GM12878 (cell line): ENCODE data around the gene B3GNT8. TPM values are rescaled to one million over a fixed set of nuclear protein-coding genes. Genes with fewer than 3 reads are reported as not detected.

ENCODE experiments used
- ATAC-seq: fragments of 200-7000 bp; cut with Tn5 transposase; 3 replicates; pipeline ENCODE4 v1.9.1; 2020; ENCODE audit warnings: mild to moderate bottlenecking, moderate library complexity
- BruUV-seq: library from RNA; stranded (reverse); fragments of 400-500 nt; replicated peaks from 2 replicates; lab custom pipeline; 2021; lab: Mats Ljungman, UMichigan
- CTCF ChIA-PET: fragments of 300-600 bp; sonication (Branson Sonifier 250); formaldehyde crosslinking; extraction: SDS; loops from one replicate; lab custom pipeline; 2021; ENCODE audit warnings: inconsistent platforms; lab: Yijun Ruan, JAX
- POLR2A ChIA-PET: fragments of 350-600 bp; formaldehyde crosslinking; extraction: SDS; loops from one replicate; lab custom pipeline; 2021; ENCODE audit warnings: inconsistent platforms; lab: Charles Lee
- RAD21 ChIA-PET: fragments of 300-600 bp; sonication (Branson Sonifier 250); formaldehyde crosslinking; loops from one replicate; lab custom pipeline; 2023; ENCODE audit warnings: antibody characterized with exemption; ENCODE audit not compliant: unreplicated experiment; lab: Charles Lee
- SMC1A ChIA-PET: fragments of 300-600 bp; sonication (Branson Sonifier 250); formaldehyde crosslinking; loops from one replicate; lab custom pipeline; 2023; ENCODE audit not compliant: unreplicated experiment, uncharacterized antibody; lab: Charles Lee
- DNase-seq: peaks from one replicate; pipeline ENCODE4 v3.0.0-alpha.2; 2011; ENCODE audit warnings: low read depth, low spot score
- FAIRE-seq: peaks from 3 replicates; lab custom pipeline; 2011; peaks lifted over from hg19 to GRCh38; lab: Jason Lieb, UNC
- H2AFZ ChIP-seq: 2 replicates; pipeline ENCODE4 v1.6.0; 2011; ENCODE audit warnings: low read depth, low read length, control low read depth; ENCODE audit not compliant: control insufficient read depth
- H3K27ac ChIP-seq: 2 replicates; pipeline ENCODE4 v1.5.1; 2011; ENCODE audit warnings: control low read depth; ENCODE audit not compliant: control insufficient read depth, insufficient read depth
- H3K27me3 ChIP-seq, 2 experiments: replicated peaks in 1 of 2; 2 replicates each; pipeline versions ENCODE4 v1.6.0 to v1.6.1; 2011; ENCODE audit warnings: low read length in 1 of 2; ENCODE audit not compliant: control insufficient read depth in 2 of 2, insufficient read depth in 2 of 2
- H3K36me3 ChIP-seq, 2 experiments: 2 replicates each; pipeline ENCODE4 v1.5.1; 2011; ENCODE audit warnings: low read length in 1 of 2; ENCODE audit not compliant: control insufficient read depth in 2 of 2, insufficient read depth in 2 of 2
- H3K4me1 ChIP-seq: 2 replicates; pipeline ENCODE4 v1.6.1; 2011; ENCODE audit warnings: mild to moderate bottlenecking, low read length, moderate library complexity, mixed read lengths; ENCODE audit not compliant: control insufficient read depth, insufficient read depth
- H3K4me2 ChIP-seq: 2 replicates; pipeline ENCODE4 v1.6.0; 2011; ENCODE audit warnings: control low read depth; ENCODE audit not compliant: control insufficient read depth, insufficient read depth
- H3K4me3 ChIP-seq: fragments of 200-600 bp; sonication (generic); 2 replicates; pipeline ENCODE4 v1.5.1; 2016
- H3K79me2 ChIP-seq: 2 replicates; pipeline ENCODE4 v1.6.0; 2011; ENCODE audit warnings: low read length; ENCODE audit not compliant: control insufficient read depth, insufficient read depth
- H3K9ac ChIP-seq: 2 replicates; pipeline ENCODE4 v1.8.0; 2011; ENCODE audit warnings: low read length, control low read depth, mixed read lengths; ENCODE audit not compliant: control insufficient read depth, insufficient read depth
- H3K9me3 ChIP-seq: replicated peaks from 3 replicates; pipeline ENCODE4 v1.5.1; 2011; ENCODE audit warnings: mild to moderate bottlenecking, low read length; ENCODE audit not compliant: control insufficient read depth, insufficient read depth
- H4K20me1 ChIP-seq: 2 replicates; pipeline ENCODE4 v1.6.0; 2011; ENCODE audit not compliant: control insufficient read depth, insufficient read depth
- GATAD2B ChIP-seq: fragments of 450-650 bp; conservative IDR thresholded peaks from 2 replicates; pipeline ENCODE4 v1.6.1; 2017; ENCODE audit warnings: low read depth, mild to moderate bottlenecking, moderate library complexity
- NFYA ChIP-seq: IDR thresholded peaks from 2 replicates; pipeline ENCODE4 v1.6.1; 2011; ENCODE audit warnings: low read depth, mild to moderate bottlenecking, low read length, improper control_type of control experiment, borderline replicate concordance
- RAD21 ChIP-seq: IDR thresholded peaks from 2 replicates; pipeline ENCODE4 v1.6.1; 2011; ENCODE audit warnings: mild to moderate bottlenecking, low read depth, low read length, moderate library complexity; ENCODE audit not compliant: insufficient read depth
- ZBTB4 ChIP-seq: fragments of 450-650 bp; formaldehyde crosslinking; IDR thresholded peaks from 2 replicates; pipeline ENCODE4 v1.4.0; 2022; ENCODE audit warnings: mild to moderate bottlenecking, moderate library complexity
- WGBS: methylation state at CpG from one replicate; pipeline ENCODE4 v1.1.6; 2016; ENCODE audit warnings: low lambda C conversion rate; ENCODE audit not compliant: insufficient replicate concordance, insufficient coverage; ENCODE audit errors: missing lambda C conversion rate; 5-methylcytosine and 5-hydroxymethylcytosine counted together
- in situ Hi-C: fragments of 300-500 bp; cut with MboI; formaldehyde crosslinking; loops from 9 replicates; pipeline ENCODE4 v1.14.3; 2018; ENCODE audit warnings: mixed read lengths
- intact Hi-C: fragments of 100-400 bp; cut with micrococcal nuclease; formaldehyde crosslinking; loops from one replicate; pipeline ENCODE4 v1.14.2; 2022; ENCODE audit not compliant: unreplicated experiment
- polyA plus RNA-seq, 11 experiments: library from polyadenylated mRNA; depleted of rRNA in 4 of 11; unstranded in 6 of 11; stranded (reverse) in 5 of 11; fragments of >200 nt; fragmentation: Nextera tagmentation in 4 of 11; fragmentation: Illumina TruSeq in 1 of 11; extraction: Ambion mirVana in 4 of 11; extraction: Trizol in 1 of 11; gene quantifications; 1 replicate in 1 of 11; 2 replicates in 10 of 11; pipeline versions ENCODE4 v1.2.1 to v1.2.3, GENCODE V29; 2011 to 2016; ENCODE audit warnings: inconsistent platforms in 2 of 11, missing spikeins in 2 of 11, low read depth in 1 of 11
- total RNA-seq, 4 experiments: library from RNA; depleted of rRNA in 3 of 4; stranded (reverse); fragments of >200 nt in 3 of 4; fragmentation: Illumina TruSeq in 1 of 4; extraction: Trizol in 1 of 4; gene quantifications; 2 replicates each; pipeline versions ENCODE4 v1.2.1 to v1.2.3, GENCODE V29; 2013 to 2021
- TF ChIP-seq, protein P1 (sequence below), 3 experiments: IDR thresholded peaks in 2 of 3; conservative IDR thresholded peaks in 1 of 3; 2 replicates each; pipeline ENCODE4 v1.5.1; 2011; ENCODE audit warnings: low read depth in 3 of 3, low read length in 3 of 3, mild to moderate bottlenecking in 3 of 3, control low read depth in 2 of 3, moderate library complexity in 2 of 3, inconsistent platforms in 1 of 3, mixed read lengths in 1 of 3; ENCODE audit not compliant: control insufficient read depth in 2 of 3, insufficient read depth in 1 of 3; ENCODE audit errors: extremely low read depth in 1 of 3

The B3GNT8 gene
- total and polyA plus RNA-seq, 10 of the 15 experiments (the other 5 are each of a cell fraction or from before 2014, with no cell fraction given) = 0.06 to 1.2 (median 0.31) TPM; not detected in 4

GRCh38 chr19:41408256-41408655 lies 18.9 kb downstream of the B3GNT8 start:
- WGBS = 33% methylated on average over 3 of the region's 4 CpGs
- no peak overlapping the region for H3K27ac ChIP-seq
- RAD21 ChIA-PET = interaction anchor here (0.6 to 1.3 kb wide), 7 partner anchors 19 to 589 kb away, joined by 3 to 4 read pairs (median 3); partner anchors contain the start of gene B9D2
- H2AFZ ChIP-seq = no peak overlapping the region
- H3K4me1 ChIP-seq = peaks cover 18% of the 10 kb centered on the region
- H3K9ac ChIP-seq = no peak overlapping the region
- POLR2A ChIA-PET = interaction anchor here (0.6 to 1.4 kb wide), 4 partner anchors 9 to 30 kb away, joined by 3 to 4 read pairs (median 4); no protein-coding TSS in a partner anchor
- in situ Hi-C loops (no loop called here), intact Hi-C loops (no loop called here)
- peaks cover 0 to 3% of the 10 kb centered on the region in 2 experiments; a peak in 3 of 4 replicates for H3K36me3 ChIP-seq
- peaks cover 5% of the 10 kb centered on the region for H3K79me2 ChIP-seq
- H4K20me1 ChIP-seq = no peaks in the 10 kb centered on the region
- ATAC-seq (peak; percentile 71), DNase-seq (no peak), FAIRE-seq (no peak)
- H3K4me2 ChIP-seq = no peak overlapping the region
- no TSS peak for BruUV-seq
- no peaks in the 10 kb centered on the region for H3K9me3 ChIP-seq
- no peaks in the 10 kb centered on the region for H3K27me3 ChIP-seq
- CTCF ChIA-PET = interaction anchor here (0.6 to 1.5 kb wide), 10 partner anchors 9 to 716 kb away, joined by 3 to 7 read pairs (median 4); partner anchors contain the start of gene DMAC2
- TF ChIP-seq RAD21 (peak; percentile 30; the same call in 1 of the 2 replicates), GATAD2B (no peak), NFYA (no peak), ZBTB4 (CRISPR knock-in tag) (no peak)
- TF ChIP-seq, protein P1, sequence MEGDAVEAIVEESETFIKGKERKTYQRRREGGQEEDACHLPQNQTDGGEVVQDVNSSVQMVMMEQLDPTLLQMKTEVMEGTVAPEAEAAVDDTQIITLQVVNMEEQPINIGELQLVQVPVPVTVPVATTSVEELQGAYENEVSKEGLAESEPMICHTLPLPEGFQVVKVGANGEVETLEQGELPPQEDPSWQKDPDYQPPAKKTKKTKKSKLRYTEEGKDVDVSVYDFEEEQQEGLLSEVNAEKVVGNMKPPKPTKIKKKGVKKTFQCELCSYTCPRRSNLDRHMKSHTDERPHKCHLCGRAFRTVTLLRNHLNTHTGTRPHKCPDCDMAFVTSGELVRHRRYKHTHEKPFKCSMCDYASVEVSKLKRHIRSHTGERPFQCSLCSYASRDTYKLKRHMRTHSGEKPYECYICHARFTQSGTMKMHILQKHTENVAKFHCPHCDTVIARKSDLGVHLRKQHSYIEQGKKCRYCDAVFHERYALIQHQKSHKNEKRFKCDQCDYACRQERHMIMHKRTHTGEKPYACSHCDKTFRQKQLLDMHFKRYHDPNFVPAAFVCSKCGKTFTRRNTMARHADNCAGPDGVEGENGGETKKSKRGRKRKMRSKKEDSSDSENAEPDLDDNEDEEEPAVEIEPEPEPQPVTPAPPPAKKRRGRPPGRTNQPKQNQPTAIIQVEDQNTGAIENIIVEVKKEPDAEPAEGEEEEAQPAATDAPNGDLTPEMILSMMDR (IDR thresholded peaks at IDR 0.05 in 2 of 3, conservative IDR thresholded peaks at IDR 0.05 in 1 of 3; ENCODE audit: control insufficient read depth in 2 of 3, extremely low read depth in 1 of 3, insufficient read depth in 1 of 3, low read depth in 3 of 3, low read length in 3 of 3) = peak in 2 of 3 experiments; percentile 35; a peak in 2 of 6 replicates
- SMC1A ChIA-PET = interaction anchor here (0.6 to 1.9 kb wide), 6 partner anchors 10 to 40 kb away, joined by 3 to 6 read pairs (median 4); partner anchors contain the start of gene DMAC2
- H3K4me3 ChIP-seq = no peak overlapping the region
